IMR-90 (cell line): ENCODE data around the gene HSF2. TPM values are rescaled to one million over a fixed set of nuclear protein-coding genes. Genes with fewer than 3 reads are reported as not detected.

ENCODE experiments used
- ATAC-seq: fragments of 200-7000 bp; cut with Tn5 transposase; 2 replicates; pipeline ENCODE4 v1.9.1; 2020; ENCODE audit warnings: low read depth, mild to moderate bottlenecking, moderate library complexity
- BruUV-seq: library from RNA; stranded (reverse); fragments of 400-500 nt; replicated peaks from 2 replicates; lab custom pipeline; 2021; lab: Mats Ljungman, UMichigan
- CTCF ChIA-PET: fragments of 300-600 bp; formaldehyde crosslinking; extraction: SDS; loops from one replicate; lab custom pipeline; 2021; ENCODE audit warnings: antibody characterized with exemption; lab: Yijun Ruan, JAX
- POLR2A ChIA-PET: fragments of 300-600 bp; sonication (Branson Sonifier 250); formaldehyde crosslinking; loops from one replicate; lab custom pipeline; 2022; ENCODE audit warnings: antibody characterized with exemption; ENCODE audit not compliant: unreplicated experiment; lab: Charles Lee
- DNase-seq: peaks from one replicate; pipeline ENCODE4 v3.0.0; 2013
- H2AFZ ChIP-seq: replicated peaks from 2 replicates; pipeline ENCODE3; 2013; ENCODE audit warnings: low read length, mild to moderate bottlenecking; ENCODE audit not compliant: poor library complexity
- H2AK5ac ChIP-seq: 2 replicates; pipeline ENCODE4 v1.6.1; 2013; ENCODE audit warnings: low read depth, low read length, inconsistent platforms
- H2AK9ac ChIP-seq: replicated peaks from 2 replicates; pipeline ENCODE3; 2013; ENCODE audit warnings: mild to moderate bottlenecking, low read depth, low read length, moderate library complexity; ENCODE audit not compliant: poor library complexity
- H2BK120ac ChIP-seq: 2 replicates; pipeline ENCODE4 v1.6.1; 2013; ENCODE audit warnings: low read depth, low read length, inconsistent platforms
- H2BK15ac ChIP-seq: 3 replicates; pipeline ENCODE4 v1.6.1; 2013; ENCODE audit warnings: low read depth, low read length, inconsistent platforms
- H2BK20ac ChIP-seq: 2 replicates; pipeline ENCODE4 v1.6.1; 2013; ENCODE audit warnings: low read depth, mild to moderate bottlenecking, inconsistent platforms, low read length, moderate library complexity
- H2BK5ac ChIP-seq: 2 replicates; pipeline ENCODE4 v1.6.1; 2013; ENCODE audit warnings: mild to moderate bottlenecking, low read depth, low read length, inconsistent platforms; ENCODE audit not compliant: poor library complexity, severe bottlenecking
- H3K14ac ChIP-seq: replicated peaks from 2 replicates; pipeline ENCODE4 v1.6.1; 2013; ENCODE audit warnings: low read depth, low read length, inconsistent platforms
- H3K18ac ChIP-seq: 2 replicates; pipeline ENCODE4 v1.6.1; 2013; ENCODE audit warnings: low read depth, low read length, control low read depth
- H3K23ac ChIP-seq: 2 replicates; pipeline ENCODE4 v1.6.1; 2013; ENCODE audit warnings: low read depth, low read length, inconsistent platforms
- H3K27ac ChIP-seq: 2 replicates; pipeline ENCODE4 v1.5.1; 2013; ENCODE audit warnings: mild to moderate bottlenecking, control low read depth, low read length; ENCODE audit not compliant: insufficient read depth
- H3K27me3 ChIP-seq: 2 replicates; pipeline ENCODE4 v1.6.1; 2013; ENCODE audit warnings: low read length; ENCODE audit not compliant: control insufficient read depth, insufficient read depth
- H3K36me3 ChIP-seq: 2 replicates; pipeline ENCODE4 v1.6.1; 2013; ENCODE audit warnings: low read length, mixed read lengths; ENCODE audit not compliant: control insufficient read depth, insufficient read depth
- H3K4ac ChIP-seq: 2 replicates; pipeline ENCODE4 v1.6.1; 2013; ENCODE audit warnings: low read depth, low read length, inconsistent platforms
- H3K4me1 ChIP-seq: 2 replicates; pipeline ENCODE4 v1.6.1; 2013; ENCODE audit warnings: low read length, mixed read lengths; ENCODE audit not compliant: control insufficient read depth, insufficient read depth
- H3K4me2 ChIP-seq: 2 replicates; pipeline ENCODE4 v1.6.1; 2013; ENCODE audit warnings: low read depth, mild to moderate bottlenecking, control low read depth, low read length, moderate library complexity
- H3K4me3 ChIP-seq: 2 replicates; pipeline ENCODE4 v1.5.1; 2013; ENCODE audit warnings: low read depth, mild to moderate bottlenecking, control low read depth, low read length, moderate library complexity; ENCODE audit not compliant: insufficient read depth
- H3K56ac ChIP-seq: 2 replicates; pipeline ENCODE4 v1.6.1; 2013; ENCODE audit warnings: low read length, inconsistent platforms; ENCODE audit not compliant: insufficient read depth; ENCODE audit errors: extremely low read depth
- H3K79me1 ChIP-seq, 2 experiments: 2 replicates each; pipeline ENCODE4 v1.6.1; 2013; ENCODE audit warnings: low read length in 2 of 2, inconsistent platforms in 1 of 2, low read depth in 1 of 2
- H3K9ac ChIP-seq: 2 replicates; pipeline ENCODE4 v1.6.1; 2013; ENCODE audit warnings: low read depth, low read length, control low read depth
- H3K9me1 ChIP-seq: 2 replicates; pipeline ENCODE4 v1.6.1; 2013; ENCODE audit warnings: low read length, inconsistent platforms; ENCODE audit not compliant: insufficient read depth
- H3K9me3 ChIP-seq: 2 replicates; pipeline ENCODE4 v1.6.1; 2013; ENCODE audit warnings: low read length; ENCODE audit not compliant: control insufficient read depth, insufficient read depth
- H4K20me1 ChIP-seq: 2 replicates; pipeline ENCODE4 v1.6.1; 2013; ENCODE audit warnings: low read length, inconsistent platforms; ENCODE audit not compliant: insufficient read depth
- H4K5ac ChIP-seq: 2 replicates; pipeline ENCODE4 v1.6.1; 2013; ENCODE audit warnings: mild to moderate bottlenecking, low read depth, low read length, control low read depth
- H4K8ac ChIP-seq, 2 experiments: 2 replicates each; pipeline ENCODE4 v1.6.1; 2013; ENCODE audit warnings: low read depth in 2 of 2, low read length in 2 of 2, control low read depth in 1 of 2, inconsistent platforms in 1 of 2
- H4K91ac ChIP-seq: 2 replicates; pipeline ENCODE4 v1.6.1; 2013; ENCODE audit warnings: low read depth, low read length, inconsistent platforms; ENCODE audit not compliant: insufficient read depth
- BHLHE40 ChIP-seq: fragments of 150-350 bp; IDR thresholded peaks from 2 replicates; pipeline ENCODE4 v1.6.1; 2016; ENCODE audit warnings: mild to moderate bottlenecking, low read depth, low read length
- ELK1 ChIP-seq: fragments of 150-350 bp; IDR thresholded peaks from 2 replicates; pipeline ENCODE4 v1.6.1; 2016; ENCODE audit warnings: low read depth, mild to moderate bottlenecking, low read length, moderate library complexity, borderline replicate concordance
- FOS ChIP-seq: fragments of 150-350 bp; IDR thresholded peaks from 2 replicates; pipeline ENCODE4 v1.6.1; 2016; ENCODE audit warnings: low read depth, low read length
- MXI1 ChIP-seq: IDR thresholded peaks from 2 replicates; pipeline ENCODE4 v1.6.1; 2012; ENCODE audit warnings: low read depth, mild to moderate bottlenecking, low read length, moderate library complexity, borderline replicate concordance
- RAD21 ChIP-seq: IDR thresholded peaks from 2 replicates; pipeline ENCODE4 v1.6.1; 2012; ENCODE audit warnings: low read length, improper control_type of control experiment
- WGBS, 2 experiments: methylation state at CpG; one replicate each; pipeline versions ENCODE4 v1.1.5 to v1.1.7; 2013; ENCODE audit warnings: missing lambda C conversion rate in 2 of 2; ENCODE audit not compliant: insufficient read length in 1 of 2; ENCODE audit errors: extremely low coverage in 2 of 2; 5-methylcytosine and 5-hydroxymethylcytosine counted together
- dilution Hi-C: fragments of 300-500 bp; cut with HindIII; formaldehyde crosslinking; loops from one replicate; pipeline ENCODE4 v1.14.3; 2018; ENCODE audit warnings: low sequenced_read_pairs; ENCODE audit not compliant: unreplicated experiment
- in situ Hi-C: fragments of 300-500 bp; cut with MboI; formaldehyde crosslinking; loops from 3 replicates; pipeline ENCODE4 v1.14.3; 2019; ENCODE audit warnings: low sequenced_read_pairs, inconsistent platforms, mixed read lengths
- intact Hi-C: fragments of 100-400 bp; cut with micrococcal nuclease; formaldehyde crosslinking; loops from 2 replicates; pipeline ENCODE4 v1.10.0; 2022
- polyA plus RNA-seq, 3 experiments: library from polyadenylated mRNA; depleted of rRNA; stranded (reverse); fragments of >200 nt; gene quantifications; 2 replicates each; pipeline ENCODE4 v1.2.3, GENCODE V29; 2012; ENCODE audit warnings: low replicate concordance in 1 of 3
- total RNA-seq: library from RNA; depleted of rRNA; stranded (reverse); fragments of >200 nt; gene quantifications from 2 replicates; pipeline ENCODE4 v1.2.3, GENCODE V29; 2012
- TF ChIP-seq, protein P1 (sequence below): fragments of 150-350 bp; IDR thresholded peaks from 2 replicates; pipeline ENCODE4 v1.6.1; 2017; ENCODE audit warnings: mild to moderate bottlenecking, antibody characterized with exemption, low read length, low read depth

Gene HSF2
- total and polyA plus RNA-seq, 2 of the 4 experiments (the other 2 are of a cell fraction): 17.6 to 28.9 TPM

- intact Hi-C loops: no loop called here
- no peak overlapping the region for H3K4me2 ChIP-seq
- no peak overlapping the region for H3K4me3 ChIP-seq
- DNase-seq: no peak
- no peaks in the 10 kb centered on the region for H3K4me1 ChIP-seq
- no peaks in the 10 kb centered on the region for H3K9me3 ChIP-seq
- no peak overlapping the region for H2AK5ac ChIP-seq
- POLR2A ChIA-PET: no interaction called here
- in situ Hi-C loops: no loop called here
- no peak overlapping the region for H3K56ac ChIP-seq
- H3K18ac ChIP-seq: no peak overlapping the region
- CTCF ChIA-PET: no interaction called here
- no peak overlapping the region for H2BK20ac ChIP-seq
- no peak overlapping the region for H4K8ac ChIP-seq
- no peak for ATAC-seq
- no CpG with 5 or more reads among the region's 1 CpG for WGBS, 2 experiments
- no peak overlapping the region for H2AK9ac ChIP-seq
- H4K20me1 ChIP-seq: no peaks in the 10 kb centered on the region
- H3K9ac ChIP-seq: no peak overlapping the region
- TF ChIP-seq MXI1 (no peak), FOS (no peak), RAD21 (no peak), ELK1 (no peak), BHLHE40 (no peak)
- TF ChIP-seq, protein P1, sequence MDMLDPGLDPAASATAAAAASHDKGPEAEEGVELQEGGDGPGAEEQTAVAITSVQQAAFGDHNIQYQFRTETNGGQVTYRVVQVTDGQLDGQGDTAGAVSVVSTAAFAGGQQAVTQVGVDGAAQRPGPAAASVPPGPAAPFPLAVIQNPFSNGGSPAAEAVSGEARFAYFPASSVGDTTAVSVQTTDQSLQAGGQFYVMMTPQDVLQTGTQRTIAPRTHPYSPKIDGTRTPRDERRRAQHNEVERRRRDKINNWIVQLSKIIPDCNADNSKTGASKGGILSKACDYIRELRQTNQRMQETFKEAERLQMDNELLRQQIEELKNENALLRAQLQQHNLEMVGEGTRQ: no peak
- no peaks in the 10 kb centered on the region for H3K79me1 ChIP-seq
- no peaks in the 10 kb centered on the region for H3K27me3 ChIP-seq
- no TSS peak for BruUV-seq
- no peak overlapping the region for H3K14ac ChIP-seq
- H2BK5ac ChIP-seq: no peak overlapping the region
- H3K36me3 ChIP-seq: no peaks in the 10 kb centered on the region
- no peak overlapping the region for H2BK120ac ChIP-seq
- H3K23ac ChIP-seq: no peak overlapping the region
- H3K4ac ChIP-seq: no peak overlapping the region
- no peak overlapping the region for H4K91ac ChIP-seq
- no peak overlapping the region for H2BK15ac ChIP-seq
- no peak overlapping the region for H2AFZ ChIP-seq
- no peak overlapping the region for H3K27ac ChIP-seq
- H3K9me1 ChIP-seq: no peaks in the 10 kb centered on the region
- dilution Hi-C loops: no loop called here
- H4K5ac ChIP-seq: no peak overlapping the region
Observed at GRCh38 chr6:122367171-122367570, 32.3 kb upstream of the HSF2 start.
